ENCODE data around the gene KMT2D.

KMT2D gene

DNA sequence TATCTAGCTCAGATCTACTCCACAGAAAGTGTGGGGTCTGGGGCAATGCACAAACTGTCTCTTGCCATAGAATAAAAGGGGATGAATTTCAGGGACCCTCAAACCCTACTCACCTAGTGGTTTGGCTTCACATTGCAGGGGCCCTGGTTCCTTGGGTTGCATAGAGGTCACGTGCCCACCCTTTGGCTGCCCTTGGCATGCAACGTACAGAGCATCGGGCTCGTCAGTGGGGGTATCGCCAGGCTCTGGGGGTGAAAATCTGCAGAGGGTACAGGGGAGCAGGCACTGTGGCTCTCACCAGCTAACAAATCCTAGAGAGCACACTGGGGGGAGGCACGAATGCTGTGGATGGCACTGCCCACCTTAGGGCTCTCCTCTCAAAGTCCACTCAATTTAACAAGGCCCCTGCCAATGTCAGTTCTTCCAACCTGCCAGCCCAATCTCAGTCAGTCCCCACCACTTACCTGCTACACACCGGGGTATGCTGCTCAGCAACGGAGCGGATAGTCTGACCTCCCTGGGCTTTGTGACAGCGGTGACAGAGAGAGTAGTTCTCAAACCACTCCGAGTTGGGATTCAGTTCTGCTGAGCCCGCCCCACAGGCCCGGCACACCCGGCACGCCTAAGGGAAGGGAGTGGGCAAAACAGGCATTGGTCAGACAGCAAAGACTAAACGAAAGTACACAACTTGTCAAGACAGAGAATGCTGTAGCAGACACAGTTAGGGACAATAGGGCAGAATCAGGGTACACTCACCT is 8.0 kb downstream of the KMT2D start:
- DNase-seq (ENCODE audit: low read depth, low spot score) = no peak

DNA sequence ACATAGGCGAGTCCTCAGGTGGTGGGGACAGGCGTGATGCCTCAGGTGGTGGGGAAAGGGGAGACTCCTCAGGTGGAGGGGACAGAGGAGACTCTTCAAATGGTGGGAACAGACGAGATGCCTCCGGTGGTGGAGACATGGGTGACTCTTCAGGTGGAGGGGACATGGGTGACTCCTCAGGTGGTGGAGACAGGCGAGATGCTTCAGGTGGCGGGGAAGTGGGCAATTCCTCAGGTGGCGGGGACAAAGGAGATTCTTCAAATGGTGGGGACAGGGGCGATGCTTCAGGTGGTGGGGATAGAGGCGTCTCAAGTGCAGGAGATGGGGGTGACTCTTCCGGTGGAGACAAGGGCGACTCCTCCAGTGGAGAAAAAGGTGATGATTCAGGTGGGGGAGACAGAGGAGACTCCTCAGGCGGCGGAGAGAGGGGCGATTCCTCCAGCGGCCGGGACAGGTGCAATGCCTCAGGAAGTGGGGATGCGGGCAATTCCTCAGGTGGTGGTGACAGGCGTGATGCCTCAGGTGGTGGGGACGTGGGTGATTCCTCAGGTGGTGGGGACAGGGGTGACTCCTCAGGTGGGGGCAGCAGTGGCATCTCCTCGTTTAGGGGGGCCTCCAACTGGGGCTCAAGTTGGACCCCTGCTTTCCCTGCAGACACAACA is 8.7 kb downstream of the KMT2D start:
- DNase-seq (ENCODE audit: low read depth, low spot score) = no peak

DNA sequence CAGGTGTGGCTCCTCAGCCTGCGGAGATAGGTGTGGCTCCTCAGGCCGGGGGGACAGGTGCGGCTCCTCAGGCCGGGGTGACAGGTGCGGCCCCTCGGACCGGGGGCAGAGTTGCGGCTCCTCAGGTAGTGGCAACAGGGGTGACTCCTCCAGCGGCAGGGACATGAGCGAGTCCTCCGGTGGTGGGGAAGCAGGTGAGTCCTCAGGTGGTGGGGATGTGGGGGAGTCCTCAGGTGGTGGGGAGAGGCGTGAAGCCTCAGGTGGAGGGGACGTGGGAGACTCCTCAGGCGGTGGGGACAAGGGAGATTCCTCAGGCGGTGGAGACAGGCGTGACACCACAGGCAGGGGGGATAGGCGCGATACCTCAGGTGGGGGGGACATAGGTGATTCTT is 9.2 kb downstream of the KMT2D start:
- no peak for DNase-seq (ENCODE audit: low read depth, low spot score)

DNA sequence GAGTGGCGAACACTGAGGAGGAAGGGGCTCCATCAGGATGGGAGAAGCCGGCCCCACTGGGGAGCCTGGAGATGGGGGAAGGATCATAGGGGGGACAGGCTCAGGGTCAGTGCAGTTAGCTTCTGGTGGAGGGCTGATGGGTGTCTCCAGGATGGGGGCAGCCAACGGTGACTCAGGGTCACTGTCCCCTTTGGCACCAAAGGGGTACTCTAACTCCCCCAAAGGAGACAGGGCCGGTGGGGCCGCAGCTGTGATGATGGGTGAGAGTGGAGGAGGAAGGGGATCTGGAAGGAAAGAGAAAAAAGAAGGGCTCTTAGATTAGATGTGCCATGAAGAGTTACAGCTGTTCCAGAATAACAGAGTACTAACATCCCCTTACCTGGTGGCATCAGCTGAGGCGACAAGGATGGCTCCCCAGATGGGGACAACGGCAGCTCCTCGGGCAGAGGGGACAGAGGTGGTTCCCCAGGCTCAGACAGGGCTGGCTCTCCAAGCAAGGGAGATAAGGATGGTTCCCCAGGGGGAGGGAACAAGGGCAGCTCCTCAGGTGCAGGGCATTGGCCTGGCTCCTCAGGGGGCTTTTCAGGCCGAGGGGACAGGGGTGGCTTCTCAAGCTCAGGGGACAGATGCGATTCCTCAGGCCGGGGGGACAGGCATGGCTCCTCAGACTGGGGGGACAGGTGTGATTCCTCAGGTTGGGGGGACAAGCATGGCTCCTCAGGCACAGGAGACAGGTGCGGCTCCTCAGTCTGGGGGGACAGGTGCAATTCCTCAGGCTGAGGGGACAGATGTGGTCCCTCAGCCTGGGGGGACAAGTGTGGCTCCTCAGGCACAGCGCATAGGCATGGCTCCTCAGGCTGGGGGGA is 9.9 kb downstream of the KMT2D start:
- DNase-seq (ENCODE audit: low read depth, low spot score) = no peak

DNA sequence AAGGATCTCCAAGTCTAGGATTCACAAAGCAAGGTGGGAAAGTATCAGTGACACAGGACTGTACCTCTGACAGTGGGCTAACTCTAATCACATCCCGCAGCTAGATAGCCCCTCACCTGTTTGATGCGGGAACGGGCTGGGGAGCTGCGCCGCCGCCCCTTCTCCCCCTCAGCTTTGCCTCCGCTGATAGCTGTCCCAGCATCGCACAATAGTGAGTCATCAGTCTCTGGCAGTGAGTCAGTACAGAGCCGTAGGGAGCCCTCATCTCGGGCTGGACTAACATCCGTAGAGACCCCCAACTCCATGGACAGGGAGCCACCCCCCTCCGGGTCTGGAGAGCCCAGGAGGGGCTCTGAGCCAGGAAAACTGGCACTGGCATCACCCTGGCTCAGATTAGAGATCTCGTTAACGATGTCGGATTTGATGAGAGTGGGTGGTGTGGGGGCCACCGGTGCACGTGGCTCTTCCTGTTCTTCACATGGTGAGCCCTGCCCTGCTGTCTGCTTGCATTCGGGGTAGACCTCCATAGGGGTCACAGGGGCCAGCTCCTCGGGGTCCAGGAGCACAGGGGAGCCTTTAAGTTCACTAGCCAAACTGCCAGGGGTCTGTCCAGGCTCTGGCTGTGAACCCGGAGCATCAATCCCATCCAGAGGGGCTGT is 10.9 kb downstream of the KMT2D start:
- no peak for DNase-seq (ENCODE audit: low read depth, low spot score)

DNA sequence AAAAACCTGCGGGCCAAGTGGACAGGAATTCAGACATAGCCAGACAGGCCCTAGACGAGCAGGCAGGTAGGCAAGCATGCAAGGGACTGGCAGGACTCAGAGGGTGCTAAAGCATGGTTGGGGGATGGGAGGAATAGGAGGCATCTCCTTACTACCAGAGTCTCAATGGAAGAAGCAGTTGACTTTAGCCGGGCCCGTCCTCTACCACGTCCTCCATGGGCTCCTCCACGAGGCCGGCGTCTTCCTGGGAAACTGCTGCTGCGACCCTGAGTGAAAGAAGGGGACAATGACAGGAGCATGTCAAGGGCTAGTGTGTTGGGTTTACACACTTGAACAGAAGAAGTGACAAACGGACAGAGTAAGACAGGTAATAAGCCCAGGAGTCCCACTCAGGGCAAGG is 11.6 kb downstream of the KMT2D start:
- DNase-seq (ENCODE audit: low read depth, low spot score) = no peak

DNA sequence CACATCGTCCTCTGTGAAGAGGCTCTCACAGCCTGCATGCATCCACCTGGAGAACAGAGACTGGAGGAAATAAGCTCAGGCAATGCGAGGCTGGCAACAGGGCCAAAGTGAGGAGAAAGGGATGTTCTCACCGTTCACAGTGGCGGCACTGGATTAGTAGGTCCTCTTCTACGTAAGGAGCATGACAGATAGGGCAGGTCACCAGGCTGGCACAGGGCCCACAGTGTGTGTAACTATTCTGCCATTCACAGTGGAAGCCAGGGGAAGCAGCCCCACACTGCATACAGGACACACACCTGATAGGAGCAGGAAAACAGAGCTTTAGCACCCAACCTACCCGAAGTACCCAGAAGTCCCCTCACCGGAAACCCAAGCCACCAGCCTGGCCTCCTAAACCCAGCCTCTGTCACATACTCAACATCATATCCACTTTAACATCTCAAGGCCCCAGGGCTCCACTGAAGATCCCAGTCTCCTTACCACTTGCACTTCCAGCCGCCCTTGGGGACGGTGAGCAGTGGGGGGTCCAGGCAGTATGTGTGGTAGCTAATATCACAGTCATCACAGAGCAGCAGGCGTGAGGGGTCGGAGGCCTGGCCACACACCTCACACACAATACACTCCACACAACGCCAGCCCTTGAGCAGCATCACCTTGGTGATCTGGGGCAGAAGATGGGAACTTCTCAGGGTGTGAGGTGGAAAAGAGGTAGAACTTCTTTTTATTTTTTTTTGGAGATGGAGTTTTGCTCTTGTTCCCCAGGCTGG is 14.3 kb downstream of the KMT2D start:
- DNase-seq (ENCODE audit: low read depth, low spot score) = no peak

DNA sequence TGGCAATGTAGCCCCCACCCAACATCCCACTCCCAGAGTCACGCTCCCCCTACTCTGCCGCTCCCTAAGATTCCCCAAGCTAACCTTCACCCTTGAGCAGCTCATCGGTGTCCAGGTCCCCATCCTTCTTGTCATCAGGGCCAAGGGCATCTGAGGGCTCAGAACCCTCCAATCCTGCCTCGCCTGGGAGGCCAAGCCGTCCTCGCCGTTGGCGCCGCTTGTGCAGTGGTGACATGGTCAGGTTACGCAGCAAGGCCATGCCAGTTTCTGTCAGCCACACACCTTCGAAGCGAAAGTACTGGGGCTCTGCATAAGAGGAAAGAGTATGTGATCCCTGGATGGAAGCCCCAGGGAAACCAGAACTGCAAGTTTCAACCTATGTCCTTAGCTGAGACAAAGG is 15.9 kb downstream of the KMT2D start:
- no peak for DNase-seq (ENCODE audit: low read depth, low spot score)

DNA sequence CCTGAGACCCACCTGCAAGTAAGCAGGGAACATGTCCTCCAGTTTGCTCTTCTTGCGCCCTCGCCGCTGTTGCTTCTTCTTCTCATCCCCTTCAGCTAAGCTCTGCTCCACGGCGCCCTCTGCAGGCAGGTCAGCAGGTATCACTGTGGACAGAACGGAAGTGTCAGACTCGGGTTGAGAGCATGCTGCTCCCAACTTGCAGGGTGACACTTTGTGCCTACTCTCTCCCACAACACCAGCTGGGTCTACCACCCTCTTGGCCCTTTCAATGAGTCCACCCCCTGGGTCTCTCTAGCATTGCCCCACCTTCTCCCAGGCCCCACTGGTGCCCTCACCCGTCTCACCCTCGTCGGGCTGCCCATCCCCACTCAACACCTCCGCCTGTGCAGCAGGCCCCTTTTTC is 16.7 kb downstream of the KMT2D start:
- DNase-seq (ENCODE audit: low read depth, low spot score) = peak; percentile 63

DNA sequence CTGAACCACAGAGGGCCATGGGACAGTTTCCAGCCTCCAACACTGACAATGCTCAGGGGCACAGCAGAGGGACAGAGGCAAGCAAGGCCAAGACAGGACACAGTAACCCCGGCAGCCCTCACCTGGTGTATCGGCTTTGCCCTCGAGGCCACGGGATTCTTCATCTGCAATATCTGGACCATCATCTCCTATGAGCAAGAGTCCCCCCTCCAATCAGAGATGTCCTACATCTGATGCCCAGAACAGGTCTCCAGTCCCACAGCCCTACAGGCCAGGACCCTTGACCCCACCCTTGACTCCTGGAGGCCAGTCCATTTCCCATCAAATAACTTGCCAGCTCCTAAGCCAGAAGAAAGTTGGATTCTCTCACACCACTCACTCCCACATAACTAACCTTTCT is 17.4 kb downstream of the KMT2D start:
- DNase-seq (ENCODE audit: low read depth, low spot score) = no peak

DNA sequence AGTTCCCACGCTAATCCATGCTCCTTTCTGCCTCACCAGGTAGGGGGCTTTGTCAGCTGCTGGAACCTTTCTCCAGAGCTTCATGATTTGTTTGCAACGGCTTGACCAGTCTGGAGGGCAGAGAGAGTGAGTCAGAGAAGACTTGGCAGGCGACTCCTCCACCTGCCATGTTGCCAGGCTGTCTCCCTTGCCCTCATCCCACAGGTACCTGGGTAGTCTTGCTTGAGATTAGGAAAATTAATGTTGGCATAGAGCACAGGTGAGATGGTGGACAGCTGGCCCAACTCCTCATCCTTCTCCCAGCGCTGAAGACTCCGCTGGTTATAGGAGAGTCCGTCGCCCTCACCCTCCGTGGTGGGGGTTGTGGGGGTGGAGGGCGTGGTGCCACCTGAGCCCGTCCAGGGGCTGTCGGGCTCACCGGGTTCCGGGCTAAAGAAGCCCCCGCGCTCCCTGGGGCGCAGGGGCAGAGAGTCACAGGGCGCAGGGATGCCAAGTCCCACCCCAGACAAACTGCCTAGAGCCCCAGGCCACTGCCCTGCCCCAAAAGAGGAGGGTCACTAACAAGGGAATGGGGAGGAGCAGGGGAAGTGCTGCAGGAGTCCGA is 18.6 kb downstream of the KMT2D start:
- DNase-seq (ENCODE audit: low read depth, low spot score) = no peak

DNA sequence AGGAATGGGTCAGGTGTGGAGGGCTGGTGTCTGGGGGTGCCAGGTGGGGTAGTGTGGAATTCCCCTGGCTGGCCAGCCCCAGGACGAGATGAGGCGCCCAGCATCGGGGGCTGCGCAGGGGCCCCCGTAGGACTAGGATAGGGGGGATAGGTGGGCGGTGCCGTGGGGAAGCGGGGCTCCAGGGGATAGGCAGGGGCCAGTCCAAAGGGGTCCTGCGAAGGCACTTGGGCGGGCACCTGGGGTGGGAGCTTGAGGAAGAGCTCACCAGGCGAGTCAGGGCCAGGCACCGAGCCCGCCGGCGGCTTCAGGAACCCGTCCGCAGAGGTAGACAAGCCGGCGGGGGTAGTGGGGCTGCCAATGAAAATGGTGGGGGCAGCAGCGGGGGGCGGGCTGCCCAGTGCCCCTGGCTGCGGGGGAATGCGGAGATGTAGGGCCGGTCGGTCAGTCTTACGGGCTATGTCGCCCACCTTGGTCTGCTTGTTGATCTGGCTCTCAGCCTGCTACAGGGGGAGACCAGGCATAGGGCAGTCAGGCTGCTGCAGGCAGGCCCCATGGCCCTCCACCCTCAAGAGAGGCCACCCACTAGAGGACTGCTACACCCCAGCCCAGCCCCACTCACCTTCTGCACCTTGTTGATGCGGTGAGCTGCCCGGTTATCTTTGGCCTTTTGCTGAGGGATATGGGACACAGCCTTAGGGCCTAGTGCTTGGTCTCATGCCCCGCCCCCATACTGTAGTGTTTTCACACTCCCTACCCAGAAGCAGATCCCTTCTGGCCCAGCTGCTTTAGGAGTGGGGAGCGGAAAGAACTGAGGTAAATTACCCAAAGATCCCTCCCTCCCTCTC is 19.3 kb downstream of the KMT2D start:
- no peak for DNase-seq (ENCODE audit: low read depth, low spot score)

DNA sequence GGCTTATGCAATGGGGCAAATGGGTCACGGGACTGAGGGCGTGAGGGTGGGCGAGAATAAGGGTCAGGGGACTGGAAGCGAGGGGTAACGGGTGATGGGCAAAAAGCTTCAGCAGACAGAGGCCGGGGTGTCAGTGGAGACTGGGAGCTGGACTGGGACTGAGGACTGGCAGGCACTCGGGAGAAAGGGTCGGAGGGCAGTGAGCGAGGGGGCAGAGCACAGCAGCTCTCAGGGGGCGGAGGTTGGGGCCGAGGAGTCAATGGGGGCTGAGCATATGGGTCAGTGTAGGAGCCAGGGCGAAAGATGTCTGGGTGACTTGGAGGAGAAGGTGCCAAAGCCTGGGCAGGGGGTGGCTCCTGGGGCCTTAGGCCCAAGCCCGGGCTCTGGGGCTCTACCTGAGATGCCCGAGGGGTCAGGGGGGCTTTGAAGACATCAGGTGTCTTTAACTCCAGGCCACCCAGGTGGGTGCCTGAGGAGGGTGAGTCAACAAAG is 20.2 kb downstream of the KMT2D start:
- DNase-seq (ENCODE audit: low read depth, low spot score) = no peak

DNA sequence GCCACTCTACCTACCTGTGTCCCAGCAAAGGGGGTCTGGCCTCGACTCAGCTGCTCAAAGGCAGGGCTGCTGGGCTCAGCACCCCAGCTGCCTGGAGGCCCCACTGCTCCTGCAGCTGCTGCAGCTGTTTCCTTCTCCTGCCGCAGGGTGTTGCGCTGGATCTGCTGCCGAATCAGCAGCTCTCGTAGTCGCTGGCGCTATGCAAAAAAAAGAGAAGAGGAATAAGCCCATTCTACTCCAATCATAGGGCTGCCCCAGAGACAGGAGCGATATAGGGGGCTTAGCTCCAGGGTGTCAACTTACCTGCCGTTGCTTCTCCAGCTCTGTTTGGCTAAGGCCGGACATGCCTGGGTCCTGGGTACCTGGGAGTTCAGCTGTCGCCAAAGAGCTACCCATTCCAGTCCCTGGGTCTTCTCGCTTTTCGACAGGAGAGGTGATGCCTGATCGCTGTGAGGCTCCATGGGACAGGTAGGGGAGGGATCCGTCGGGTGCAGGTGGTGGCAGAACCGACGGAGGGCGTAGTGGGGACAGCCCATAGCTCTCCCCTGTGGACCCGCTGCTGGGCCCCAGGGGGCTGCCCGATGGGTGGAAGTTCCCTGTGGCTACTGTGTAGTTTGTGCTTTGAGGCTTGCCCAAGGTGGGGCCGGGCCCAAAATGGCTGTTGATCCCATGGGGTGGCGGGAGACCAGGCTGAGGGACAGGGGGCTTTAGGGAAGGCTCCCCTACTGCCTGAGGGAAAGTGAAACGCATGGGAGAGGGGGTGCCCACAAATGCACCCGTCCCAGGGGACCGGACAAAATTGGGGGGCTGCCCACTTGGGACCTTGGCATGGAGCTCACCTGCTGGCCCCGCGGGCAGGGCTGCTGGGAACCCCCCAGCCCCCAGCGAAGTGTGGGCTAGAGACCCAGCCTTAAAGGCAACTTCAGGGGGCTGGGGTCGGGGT is 20.9 kb downstream of the KMT2D start:
- DNase-seq (ENCODE audit: low read depth, low spot score) = no peak

DNA sequence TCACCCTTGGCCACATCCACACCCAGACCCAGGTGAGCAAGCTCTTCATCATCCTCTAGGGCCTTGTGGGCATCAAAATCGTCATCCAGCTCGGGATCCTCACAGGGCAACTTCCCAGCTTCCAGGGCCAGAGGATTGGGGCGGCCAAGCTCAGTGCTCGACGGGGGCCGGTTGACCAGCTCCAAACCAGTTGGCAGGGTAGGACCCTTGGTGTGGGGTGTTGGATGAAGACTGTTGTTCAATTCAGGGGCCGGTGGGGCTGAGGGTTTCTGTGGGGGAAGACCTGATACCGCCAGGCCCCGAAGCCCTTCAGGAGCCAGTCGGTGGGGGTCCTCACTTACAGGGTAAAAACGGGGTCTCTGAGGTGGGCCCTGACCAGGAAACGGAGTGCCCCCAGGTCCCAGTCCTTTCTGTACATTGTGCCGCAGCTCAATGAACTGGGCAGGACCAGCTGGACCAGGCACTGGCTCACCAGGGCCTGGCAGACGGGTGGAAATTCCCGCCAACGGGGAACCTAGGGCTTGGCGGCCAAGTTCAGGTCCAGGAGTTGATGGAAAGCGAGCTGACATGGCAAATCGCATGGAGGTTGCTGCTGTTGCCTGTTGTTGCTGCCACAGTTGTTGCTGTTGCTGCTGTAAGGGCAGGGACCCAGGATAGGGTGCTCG is 22.2 kb downstream of the KMT2D start:
- no peak for DNase-seq (ENCODE audit: low read depth, low spot score)

DNA sequence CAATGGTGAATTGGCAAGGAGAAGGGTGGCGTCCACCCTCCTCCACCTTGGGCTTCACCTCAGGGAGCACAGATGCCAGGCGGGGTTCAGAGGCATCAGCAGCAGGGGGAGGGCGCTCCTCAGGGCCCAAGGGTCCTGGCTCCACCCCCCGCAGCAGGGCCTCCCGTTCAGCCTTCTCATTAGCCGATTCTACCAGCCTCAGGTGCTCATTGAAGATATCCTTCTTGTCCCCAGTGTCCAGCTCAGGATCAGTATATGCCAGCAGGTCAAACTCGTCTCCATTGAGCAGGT is 22.7 kb downstream of the KMT2D start:
- DNase-seq (ENCODE audit: low read depth, low spot score) = no peak

DNA sequence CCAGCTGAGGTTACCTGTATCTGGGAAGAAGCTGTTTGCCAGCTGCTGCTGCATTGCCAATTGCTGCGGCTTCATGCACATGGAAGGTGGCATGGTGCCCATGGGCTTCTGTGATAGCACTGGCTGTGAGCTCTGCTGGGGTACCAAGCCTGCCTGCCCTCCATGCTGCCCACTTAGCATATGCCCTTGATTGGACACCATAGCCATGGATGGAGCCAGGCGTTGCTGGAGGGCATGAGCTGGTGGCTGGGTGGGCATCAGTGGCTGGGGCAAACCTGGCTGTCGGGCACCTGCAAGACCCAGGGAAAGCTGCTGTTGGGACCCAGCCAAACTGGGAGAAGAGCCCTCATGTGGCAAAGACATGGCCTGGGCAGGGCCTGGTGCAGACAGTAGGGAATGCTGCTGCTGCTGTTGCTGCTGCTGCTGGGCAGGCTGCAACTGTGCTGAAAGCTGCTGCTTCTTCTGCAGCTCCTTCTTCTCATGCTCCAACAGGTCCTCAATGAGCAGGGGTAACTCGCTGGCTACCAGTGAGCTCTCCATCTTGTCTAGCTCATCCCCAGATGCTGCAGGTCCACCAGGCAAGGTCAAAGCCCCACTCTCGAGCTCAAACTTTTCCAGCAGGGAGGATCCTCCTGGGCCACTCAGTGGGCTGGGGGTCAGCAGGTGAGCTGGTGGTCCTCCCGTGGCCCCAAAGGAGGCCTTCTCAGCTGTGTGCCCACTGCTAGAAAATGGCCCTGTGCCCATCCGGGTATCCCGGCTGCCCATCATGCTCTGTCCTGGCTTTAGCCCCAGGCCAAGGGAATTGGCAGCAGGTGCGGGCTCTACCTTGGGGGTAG is 23.3 kb downstream of the KMT2D start:
- DNase-seq (ENCODE audit: low read depth, low spot score) = no peak

Data from ELF-1 (cell line).